Adipose tissue (tissue), 3 donors: Measurements from ENCODE around the gene CASP8. TPM values are rescaled to one million over a fixed set of nuclear protein-coding genes. Genes with fewer than 3 reads are reported as not detected.
"Not testable (repeated sequence)": the region's sequence is repeated elsewhere in the genome, so short reads cannot be mapped to it uniquely, and the experiment has no call there.

Source experiments
- H3K27ac ChIP-seq: one replicate; pipeline ENCODE4 v1.5.1; 2013; ENCODE audit warnings: low read depth, low read length
- WGBS, 3 donors: extraction: QIAGEN DNeasy Blood & Tissue Kit; methylation state at CpG; one replicate each; pipeline ENCODE4 v1.1.7; 2013; 5-methylcytosine and 5-hydroxymethylcytosine counted together
- polyA plus RNA-seq, 3 donors: library from polyadenylated mRNA; stranded (reverse); fragments of 200-250 nt; gene quantifications; one replicate each; pipeline ENCODE4 v1.2.3, GENCODE V29; 2013
- donor health status: healthy with polysubstance abuse.
- donor health status: Bipolar disorder and iron deficiency.
- donor health status: healthy.

CASP8 gene
- polyA plus RNA-seq, 3 donors = 5.0 to 11.0 (median 10.8) TPM

DNA sequence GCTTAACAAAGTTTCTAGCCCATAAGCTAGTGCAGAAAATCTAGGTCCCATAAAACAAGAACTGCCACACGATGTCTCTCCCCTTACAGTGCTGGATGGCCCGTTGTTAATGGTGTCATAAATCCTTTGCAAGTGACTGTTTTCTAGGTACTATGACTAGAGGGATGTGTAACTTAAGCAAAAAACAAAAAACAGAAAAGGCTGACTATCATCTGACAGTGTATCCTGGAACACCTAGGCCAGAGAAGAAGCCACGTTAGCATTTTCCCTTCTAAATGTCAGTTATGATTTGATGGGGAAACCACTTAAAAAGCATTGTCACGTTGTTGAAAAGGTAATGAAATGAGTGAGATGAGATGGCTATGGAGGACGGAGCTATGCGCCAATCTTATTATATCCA is 2.4 kb downstream of the CASP8 start:
- H3K27ac ChIP-seq = no peak overlapping the region
- 60 to 69% (median 67%) methylated on average over 6 of the region's 6 CpGs for WGBS, 3 donors

DNA sequence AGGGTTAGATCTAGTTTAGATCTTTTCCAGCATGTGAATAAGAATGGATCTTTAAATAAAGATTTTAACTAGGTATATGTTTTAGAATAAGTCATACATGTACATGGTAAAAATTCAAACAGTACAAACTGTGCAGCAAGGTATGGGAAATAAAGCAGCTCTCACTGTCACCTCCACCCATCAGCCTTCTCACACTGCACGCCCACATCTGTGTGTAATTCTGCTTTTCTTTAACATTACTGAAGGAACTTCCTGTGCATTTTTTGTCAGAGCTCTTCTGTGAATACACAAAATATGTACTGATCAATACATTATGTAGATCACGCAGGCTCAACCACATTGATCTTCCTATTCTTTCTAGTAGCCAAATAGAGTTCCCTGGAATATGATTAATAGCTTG is 3.4 kb downstream of the CASP8 start:
- WGBS, 3 donors = 67 to 72% (median 69%) methylated on average over 2 of the region's 2 CpGs
- no peak overlapping the region for H3K27ac ChIP-seq

DNA sequence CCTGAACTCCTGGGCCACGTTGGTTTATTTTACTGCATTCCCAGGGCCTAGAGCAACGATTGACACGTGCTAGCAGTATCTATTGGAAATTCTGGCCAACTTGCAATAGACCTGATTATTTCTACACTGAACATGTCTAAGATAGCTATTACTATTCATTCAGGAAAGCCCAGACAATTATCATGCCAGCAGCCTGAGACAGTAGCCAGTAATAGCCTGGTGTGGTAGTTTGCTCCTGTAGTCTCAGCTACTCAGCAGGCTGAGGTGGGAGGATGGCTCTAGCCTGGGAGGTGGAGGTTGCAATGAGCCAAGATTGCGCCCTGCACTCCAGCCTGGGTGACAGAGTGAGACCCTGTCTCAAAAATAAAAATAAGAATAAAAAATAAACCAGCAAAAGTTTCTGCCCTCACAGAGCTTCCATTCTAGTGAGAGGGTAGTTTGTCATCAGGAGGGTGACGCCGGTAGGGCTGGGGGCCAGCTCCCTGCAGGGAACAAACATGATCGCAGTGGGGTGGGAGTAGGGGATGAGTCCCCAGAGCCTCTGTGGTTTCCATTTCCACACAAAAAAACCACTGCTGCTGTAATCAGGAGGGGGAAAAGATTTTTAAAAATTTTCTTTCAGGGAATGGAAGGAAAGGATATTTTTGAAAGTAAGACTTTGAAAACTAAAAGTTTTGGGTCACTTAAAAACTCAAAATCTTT is 4.3 kb downstream of the CASP8 start:
- H3K27ac ChIP-seq = no peak overlapping the region
- 69 to 85% (median 74%) methylated on average over 7 of the region's 7 CpGs for WGBS, 3 donors

DNA sequence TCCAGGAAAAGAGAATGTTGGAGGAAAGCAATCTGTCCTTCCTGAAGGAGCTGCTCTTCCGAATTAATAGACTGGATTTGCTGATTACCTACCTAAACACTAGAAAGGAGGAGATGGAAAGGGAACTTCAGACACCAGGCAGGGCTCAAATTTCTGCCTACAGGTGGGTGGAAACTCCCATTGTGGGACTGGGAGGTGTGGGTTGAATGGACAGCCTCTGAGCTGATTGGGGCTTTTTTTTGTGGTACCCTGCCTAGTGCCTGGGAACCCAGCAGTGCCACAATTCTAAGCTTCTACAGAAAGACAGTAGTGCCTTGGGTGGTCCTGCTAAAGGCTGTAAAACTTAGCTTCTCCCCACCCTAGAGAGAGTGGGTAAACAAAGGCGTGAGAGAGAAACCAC is 6.3 kb downstream of the CASP8 start:
- 82 to 92% (median 92%) methylated on average over 2 of the region's 2 CpGs for WGBS, 3 donors
- H3K27ac ChIP-seq = no peak overlapping the region

DNA sequence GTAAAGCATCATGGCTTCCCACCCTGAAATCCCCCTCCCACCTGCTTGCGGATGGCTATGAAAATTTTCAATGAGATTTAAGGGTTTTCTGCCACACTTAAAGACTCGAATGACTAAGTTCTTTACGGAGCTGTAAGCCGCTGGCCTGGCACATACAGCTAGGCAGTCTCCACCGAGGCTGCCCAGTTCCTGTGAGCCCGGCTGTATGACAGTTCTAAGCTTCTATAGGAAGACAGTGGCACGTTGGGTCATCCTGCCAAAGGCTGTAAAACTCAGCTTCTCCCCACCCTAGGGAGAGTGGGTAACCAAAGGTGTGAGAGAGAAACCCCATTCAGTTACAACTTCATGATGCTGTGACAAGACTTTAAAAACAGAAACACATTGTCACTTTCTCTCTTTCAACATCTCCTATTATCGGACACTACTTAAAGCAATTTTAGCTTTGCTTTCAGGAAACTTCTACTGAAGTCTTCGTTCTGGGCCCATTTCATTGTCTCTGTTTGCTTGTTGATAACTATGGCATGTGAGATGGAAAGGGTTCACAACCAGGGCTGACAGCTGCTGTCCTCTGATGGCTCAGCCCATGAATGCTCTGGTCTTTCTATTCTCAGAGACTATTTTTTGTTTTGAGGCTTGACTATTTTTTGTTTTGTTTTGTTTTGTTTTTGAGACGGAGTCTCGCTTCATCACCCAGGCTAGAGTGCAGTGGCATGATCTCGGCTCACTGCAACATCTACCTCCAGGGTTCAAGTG is 7.1 kb downstream of the CASP8 start:
- WGBS, 3 donors = 89 to 90% (median 90%) methylated on average over 12 of the region's 12 CpGs
- no peak overlapping the region for H3K27ac ChIP-seq

DNA sequence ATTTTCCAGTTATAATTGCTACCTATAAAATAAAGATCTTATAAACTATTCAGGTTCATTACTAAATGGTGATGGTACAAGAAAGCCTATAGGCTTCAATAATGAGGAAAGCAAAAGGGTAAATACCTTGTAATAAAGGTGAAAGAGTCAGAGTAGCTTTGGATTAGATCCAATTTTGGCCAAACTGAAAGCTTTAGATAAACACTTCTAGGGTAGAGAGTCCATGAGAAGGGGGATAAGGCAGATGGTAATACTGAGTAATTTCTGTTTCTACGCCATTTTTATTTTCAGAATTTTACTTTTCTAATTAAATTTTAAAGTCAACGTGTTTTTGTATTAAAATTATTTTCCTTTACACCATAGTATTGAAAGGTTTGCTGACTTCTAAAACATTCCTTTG is 9.4 kb downstream of the CASP8 start:
- 91 to 96% (median 92%) methylated on average over 2 of the region's 2 CpGs for WGBS, 3 donors
- no peak overlapping the region for H3K27ac ChIP-seq

DNA sequence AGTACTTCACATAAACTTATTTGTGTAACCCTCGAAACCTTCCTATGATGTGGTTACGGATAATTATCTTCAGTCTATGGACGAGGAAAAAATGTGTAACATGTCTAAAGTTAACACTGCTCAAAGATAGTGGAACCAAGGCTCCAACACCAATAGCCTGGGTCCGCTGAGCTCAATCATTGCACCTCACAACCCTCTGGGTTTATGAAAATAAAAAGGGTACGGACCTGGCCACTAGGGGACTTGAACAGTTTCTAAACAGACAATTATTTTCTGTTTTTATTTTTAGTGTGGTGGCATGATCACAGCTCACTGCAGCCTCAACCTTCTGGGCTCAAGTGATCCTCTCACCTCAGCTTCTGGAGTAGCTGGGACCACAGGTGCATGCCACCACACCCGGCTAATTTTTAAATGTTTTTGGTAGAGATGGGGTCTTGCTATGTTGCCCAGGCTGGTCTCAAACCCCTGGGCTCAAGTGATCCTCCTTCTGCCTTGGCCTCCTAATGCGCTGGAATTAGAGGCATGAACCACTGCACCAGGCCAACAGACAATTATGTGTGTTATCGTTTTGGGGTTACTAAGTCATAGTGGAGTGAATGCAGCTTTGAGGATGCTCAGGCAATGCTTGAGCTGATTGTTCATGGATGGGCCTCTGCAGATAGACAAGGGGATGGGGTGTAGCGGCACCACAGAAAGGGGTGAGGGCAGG is 10.1 kb downstream of the CASP8 start:
- WGBS, 3 donors = 88 to 96% (median 91%) methylated on average over 9 of the region's 9 CpGs
- no peak overlapping the region for H3K27ac ChIP-seq

DNA sequence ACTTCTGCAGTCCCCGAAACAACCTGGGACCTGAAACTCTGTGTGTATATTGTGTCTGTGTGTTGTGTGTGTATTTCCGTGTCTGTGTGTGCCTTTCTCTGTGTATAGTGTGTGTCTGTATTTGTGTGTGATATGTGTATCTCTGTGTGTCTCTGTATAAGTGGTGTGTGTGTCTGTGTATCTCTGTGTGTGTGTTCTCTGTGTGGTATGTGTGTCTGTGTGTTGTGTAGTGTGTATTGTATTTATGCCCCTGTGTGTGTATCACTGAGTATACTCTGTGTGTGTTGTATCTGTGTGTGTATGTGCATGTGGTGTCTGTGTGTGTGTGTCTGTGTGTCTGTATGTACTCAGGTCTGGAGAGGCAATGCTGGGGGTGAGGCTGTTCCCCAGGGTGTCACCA is 11.6 kb downstream of the CASP8 start:
- 93 to 97% (median 94%) methylated on average over 2 of the region's 2 CpGs for WGBS, 3 donors
- no peak overlapping the region for H3K27ac ChIP-seq

DNA sequence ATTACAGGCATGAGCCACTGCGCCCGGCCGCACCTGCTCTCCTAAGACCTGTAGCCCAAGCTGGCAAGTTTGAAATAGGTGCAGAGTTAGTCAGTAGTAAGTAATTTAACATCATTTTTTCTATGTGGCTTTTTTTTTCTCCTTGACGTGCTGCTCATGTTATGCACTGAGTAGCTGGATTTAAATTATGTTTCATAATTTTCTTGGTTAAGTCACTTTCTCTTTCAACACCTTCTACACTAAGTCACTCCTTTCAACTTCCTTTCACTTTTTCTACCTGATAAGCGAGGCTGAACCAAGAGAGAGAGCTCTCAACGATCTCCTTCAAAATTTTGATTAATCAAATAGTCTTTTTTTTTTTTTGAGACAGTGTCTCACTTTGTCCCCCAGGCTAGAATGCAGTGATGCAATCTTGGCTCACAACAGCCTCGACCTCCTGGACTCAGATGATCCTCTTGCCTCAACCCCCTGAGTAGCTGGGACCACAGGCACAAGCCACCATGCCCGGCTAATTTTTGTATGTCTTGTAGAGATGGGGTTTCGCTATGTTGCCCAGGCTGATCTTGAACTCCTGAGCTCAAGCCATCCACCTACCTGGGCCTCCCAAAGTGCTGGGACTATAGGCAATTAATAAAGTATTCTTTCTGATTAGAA is 13.1 kb downstream of the CASP8 start:
- H3K27ac ChIP-seq = no peak overlapping the region
- WGBS, 3 donors = 76 to 83% (median 80%) methylated on average over 9 of the region's 9 CpGs

DNA sequence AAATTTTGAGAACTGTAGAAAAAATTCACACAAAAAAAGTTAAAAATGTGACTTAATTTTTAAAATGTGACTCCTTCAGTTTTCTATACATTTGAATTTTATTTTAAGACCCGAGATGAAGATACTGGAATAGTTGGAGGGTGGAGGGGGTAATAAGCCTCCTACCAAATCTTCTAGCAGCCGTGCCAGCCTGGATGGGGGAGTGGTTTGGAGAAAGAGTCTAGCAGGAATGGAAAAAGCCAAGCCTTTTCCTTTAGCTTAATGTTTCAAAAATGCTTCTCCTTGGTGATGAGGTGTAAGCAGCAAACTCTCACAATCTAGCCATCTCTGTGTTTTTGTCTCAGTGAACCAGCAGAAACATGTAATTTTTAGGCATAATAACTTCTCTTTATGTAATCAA is 14.7 kb downstream of the CASP8 start:
- no peak overlapping the region for H3K27ac ChIP-seq
- WGBS, 3 donors = 84 to 95% (median 87%) methylated on average over 2 of the region's 2 CpGs

DNA sequence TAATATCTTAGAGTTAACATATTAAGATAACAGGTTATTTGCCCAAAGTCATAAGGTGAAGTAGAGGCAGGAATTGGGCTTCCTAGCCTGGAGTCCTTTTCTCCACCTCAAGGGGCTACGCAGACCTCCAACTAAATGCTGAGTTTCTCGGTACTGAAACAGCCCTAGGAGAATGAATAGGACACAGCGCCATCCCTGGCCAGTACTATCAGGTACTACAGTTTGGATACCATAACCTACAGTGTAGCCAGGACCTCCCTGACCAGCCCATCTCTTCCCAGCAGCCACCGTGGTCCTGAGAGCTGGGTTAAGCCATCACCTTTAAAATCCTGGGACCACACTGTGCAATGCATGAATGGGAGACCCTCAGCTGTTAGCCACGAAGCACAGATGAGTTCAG is 15.7 kb downstream of the CASP8 start:
- H3K27ac ChIP-seq = no peak overlapping the region
- 74 to 84% (median 84%) methylated on average over 5 of the region's 5 CpGs for WGBS, 3 donors

DNA sequence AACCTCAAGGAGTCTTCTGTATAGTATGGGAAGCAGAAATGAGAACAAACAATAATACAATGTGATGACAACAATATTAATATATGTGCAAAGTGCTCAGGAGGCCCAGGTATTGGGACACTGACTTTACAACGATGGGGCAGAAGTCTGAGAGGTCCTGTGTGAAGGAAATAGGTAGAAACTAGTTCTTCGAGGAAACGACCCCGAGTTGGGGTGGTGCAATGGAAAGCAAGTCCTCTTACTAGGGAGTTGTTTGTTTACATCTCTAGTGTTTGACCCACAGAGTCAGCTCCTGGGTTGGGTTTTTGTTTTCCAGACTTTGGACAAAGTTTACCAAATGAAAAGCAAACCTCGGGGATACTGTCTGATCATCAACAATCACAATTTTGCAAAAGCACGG is 16.2 kb downstream of the CASP8 start:
- 87 to 95% (median 91%) methylated on average over 6 of the region's 6 CpGs for WGBS, 3 donors
- no peak overlapping the region for H3K27ac ChIP-seq

DNA sequence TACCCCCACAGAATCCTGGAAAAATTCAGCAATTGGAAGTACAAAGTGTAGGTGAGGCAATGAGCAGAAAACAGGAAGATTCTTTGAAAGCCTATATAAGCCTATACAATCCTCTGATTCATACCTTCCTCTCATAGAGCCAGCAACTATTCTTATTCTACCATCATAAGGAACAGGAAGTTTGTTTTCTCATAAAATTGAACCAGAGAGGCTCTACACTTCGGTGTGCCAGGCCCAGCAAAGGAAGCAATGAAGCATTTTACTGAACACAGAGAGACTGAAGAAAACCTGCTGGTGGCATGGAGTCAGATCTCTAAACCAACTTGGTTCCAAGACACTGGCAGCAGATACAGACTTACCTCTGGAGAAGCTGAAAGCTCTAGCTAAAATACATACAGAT is 18.7 kb downstream of the CASP8 start:
- H3K27ac ChIP-seq = no peak overlapping the region
- 72 to 92% (median 76%) methylated on average over 1 of the region's 1 CpG for WGBS, 3 donors

DNA sequence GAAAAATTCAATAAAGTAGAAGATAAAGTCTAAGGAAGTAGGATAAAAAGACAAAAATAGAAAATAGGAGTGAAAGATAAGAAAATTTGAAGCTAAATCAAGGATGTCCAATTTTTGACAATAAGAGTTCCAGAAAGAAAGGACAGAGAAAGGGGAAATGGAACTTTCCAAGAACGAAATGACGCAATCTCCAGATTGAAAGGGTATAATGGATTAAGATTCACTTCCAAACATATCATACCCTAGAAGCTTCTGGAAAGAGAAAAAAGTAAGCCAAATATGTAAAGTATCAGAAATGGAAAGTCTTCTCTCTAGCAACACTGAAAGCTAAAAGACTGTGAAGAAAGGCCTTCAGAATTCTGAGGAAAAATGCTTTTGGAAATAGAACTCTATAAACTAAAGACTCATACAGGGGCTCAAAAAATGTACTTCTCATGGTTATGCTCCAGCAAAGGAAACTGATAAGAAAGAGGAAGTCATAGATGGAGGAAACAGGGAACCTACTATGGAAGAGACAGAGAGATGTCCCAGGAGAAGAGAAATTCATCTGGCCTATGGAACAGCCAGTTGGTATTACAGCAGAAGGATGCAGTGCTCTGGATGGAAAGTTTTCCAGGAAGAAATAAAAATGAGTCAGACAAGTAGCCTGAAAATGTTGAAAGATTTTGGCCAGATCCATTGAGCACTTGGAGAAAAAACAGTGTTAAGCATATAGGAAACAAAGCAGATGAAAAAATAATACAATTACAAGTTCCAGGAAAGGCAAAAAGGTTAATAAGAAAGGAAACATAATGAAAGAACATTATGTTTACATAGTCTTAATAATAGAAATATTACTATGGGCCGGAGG is 20.1 kb downstream of the CASP8 start:
- 82 to 94% (median 82%) methylated on average over 3 of the region's 3 CpGs for WGBS, 3 donors
- H3K27ac ChIP-seq = no peak overlapping the region

DNA sequence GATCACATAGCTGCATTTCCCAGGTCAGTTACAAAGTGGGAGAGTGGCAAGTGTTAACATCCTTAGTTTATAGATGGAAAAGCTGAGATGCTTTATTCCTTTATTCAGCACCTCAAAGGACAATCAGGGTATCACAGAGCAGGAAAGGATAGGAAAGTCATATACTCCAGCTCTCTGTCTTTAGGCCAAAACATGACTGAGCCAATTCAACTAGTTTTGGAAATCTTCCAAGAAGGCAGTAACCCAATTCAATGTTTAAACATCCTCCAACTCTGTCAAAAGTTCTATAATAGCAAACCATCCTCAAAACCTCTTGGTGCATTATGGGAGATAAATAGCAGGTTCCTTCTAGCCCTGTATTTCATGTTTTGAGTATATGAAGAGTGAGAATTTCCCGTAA is 25.2 kb downstream of the CASP8 start:
- WGBS, 3 donors = 94 to 100% (median 96%) methylated on average over 1 of the region's 1 CpG

DNA sequence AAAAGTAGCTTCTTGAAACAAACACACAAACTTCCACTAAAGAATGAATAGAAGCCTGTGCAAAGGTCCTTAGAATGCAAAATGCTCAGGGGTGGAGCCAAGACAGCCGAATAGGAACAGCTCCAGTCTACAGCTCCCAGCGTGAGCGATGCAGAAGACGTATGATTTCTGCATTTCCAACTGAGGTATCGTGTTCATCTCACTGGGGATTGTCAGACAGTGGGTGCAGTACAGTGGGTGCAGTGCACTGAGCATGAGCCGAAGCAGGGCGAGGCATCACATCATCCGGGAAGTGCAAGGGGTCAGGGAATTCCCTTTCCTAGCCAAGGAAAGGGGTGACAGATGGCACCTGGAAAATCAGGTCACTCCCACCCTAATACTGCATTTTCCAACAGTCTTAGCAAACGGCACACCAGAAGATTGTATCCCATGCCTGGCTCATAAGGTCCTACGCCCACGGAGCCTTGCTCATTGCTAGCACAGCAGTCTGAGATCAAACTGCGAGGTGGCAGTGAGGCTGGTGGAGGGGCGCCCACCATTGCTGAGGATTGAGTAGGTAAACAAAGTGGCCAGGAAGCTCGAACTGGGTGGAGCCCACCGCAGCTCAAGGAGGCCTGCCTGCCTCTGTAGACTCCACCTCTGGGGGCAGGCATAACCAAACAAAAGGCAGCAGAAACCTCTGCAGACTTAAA is 30.3 kb downstream of the CASP8 start:
- not testable (repeated sequence) for H3K27ac ChIP-seq
- 93 to 98% (median 94%) methylated on average over 15 of the region's 15 CpGs for WGBS, 3 donors

More for the DNA sequence above, 25.2 kb downstream of the CASP8 start:
- H3K27ac ChIP-seq = no peak overlapping the region

DNA sequence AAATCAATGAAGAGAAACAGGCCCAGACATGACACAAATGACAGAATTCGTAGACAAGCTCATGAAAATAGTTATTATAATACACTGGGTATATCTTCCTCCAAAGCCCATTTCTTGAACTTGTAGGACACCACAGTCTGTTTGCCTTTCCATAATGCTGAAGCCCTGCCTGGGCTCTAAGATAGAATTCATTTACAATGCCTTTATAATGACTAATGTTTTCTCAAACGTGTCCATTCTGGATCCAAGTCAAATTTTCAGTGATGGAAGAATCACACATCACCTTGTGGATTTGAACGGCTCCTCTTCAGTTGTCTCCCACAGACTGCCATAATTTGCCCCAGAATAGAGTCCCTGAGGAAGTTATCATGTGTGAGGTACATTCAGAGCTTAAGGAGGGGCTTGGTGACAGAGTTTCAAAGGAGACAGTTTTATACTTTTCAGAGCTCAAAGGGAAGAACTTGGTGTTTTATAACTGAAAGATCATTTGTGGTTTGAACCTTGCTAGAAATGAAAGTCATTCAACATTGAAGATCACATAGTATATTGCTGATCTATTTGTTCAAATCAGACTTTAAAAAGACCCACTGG is 38.2 kb downstream of the CASP8 start:
- 62 to 85% (median 67%) methylated on average over 3 of the region's 3 CpGs for WGBS, 3 donors
- no peak overlapping the region for H3K27ac ChIP-seq
